ENCODE results near the gene TBXA2R.
"Not testable (repeated sequence)": the region's sequence is repeated elsewhere in the genome, so short reads cannot be mapped to it uniquely, and the experiment has no call there.

The TBXA2R gene

GRCh38 chr19:3604227-3604986 lies 2.3 kb downstream of the TBXA2R start:
- no peak for DNase-seq

- no peak for DNase-seq
These were observed 3.4 kb downstream of the TBXA2R start for GRCh38 chr19:3603121-3603811.

GRCh38 chr19:3601021-3601420 lies 5.7 kb downstream of the TBXA2R start:
- DNase-seq, result no peak

- DNase-seq, result no peak
These were observed 6.9 kb downstream of the TBXA2R start for GRCh38 chr19:3599776-3600187.

- DNase-seq, result no peak
These were observed 11.1 kb downstream of the TBXA2R start for GRCh38 chr19:3595521-3596061.

- no peak for DNase-seq
These were observed 13.5 kb downstream of the TBXA2R start for GRCh38 chr19:3593156-3593555.

- DNase-seq, result no peak
These were observed 14.6 kb downstream of the TBXA2R start for GRCh38 chr19:3591876-3592613.

GRCh38 chr19:3590991-3591659 lies 15.6 kb downstream of the TBXA2R start:
- no peak for DNase-seq

- no peak for DNase-seq
These were observed 16.7 kb downstream of the TBXA2R start for GRCh38 chr19:3589949-3590348.

- DNase-seq, result no peak
These were observed 17.2 kb downstream of the TBXA2R start for GRCh38 chr19:3589439-3589838.

GRCh38 chr19:3586707-3587346 lies 19.8 kb downstream of the TBXA2R start:
- peak; percentile 57 for DNase-seq

- DNase-seq, result no peak
These were observed 20.5 kb downstream of the TBXA2R start for GRCh38 chr19:3586127-3586626.

- no peak for DNase-seq
These were observed 21.2 kb downstream of the TBXA2R start, which contains the start of gene GIPC3 for GRCh38 chr19:3585301-3586126. TSS of gene GIPC3 (plus strand) at chr19:3585478. CDS start at chr19:3585598, 120 bp downstream.

- not testable (repeated sequence) for DNase-seq
These were observed 22.5 kb downstream of the TBXA2R start for GRCh38 chr19:3584036-3584802.

GRCh38 chr19:3581792-3582191 lies 24.9 kb downstream of the TBXA2R start:
- not testable (repeated sequence) for DNase-seq

- DNase-seq, result no peak
These were observed 26.3 kb downstream of the TBXA2R start for GRCh38 chr19:3580156-3580934.

- no peak for DNase-seq
These were observed 28.3 kb downstream of the TBXA2R start for GRCh38 chr19:3578390-3578789.

- DNase-seq, result no peak
These were observed 28.8 kb downstream of the TBXA2R start for GRCh38 chr19:3577723-3578344.

Data from NCI-H2029 (cell line).